Measurements from ENCODE around the gene MAST3.
A peak's percentile ranks its signal among the peaks of the same experiment; 100 is the strongest.

MAST3 gene

GRCh38 chr19:18058208-18059009, 39.2 kb upstream of the MAST3 start:
- TF ChIP-seq YY1 (IDR thresholded peaks at IDR 0.05; ENCODE audit: insufficient read depth, insufficient read length) = no peak
- TF ChIP-seq ZNF274 (IDR thresholded peaks at IDR 0.05; ENCODE audit: low read depth, low read length) = no peak
- no peak for TF ChIP-seq SUZ12 (IDR thresholded peaks at IDR 0.05; ENCODE audit: extremely low read depth, insufficient read depth, insufficient read length)
- peak; percentile 68 for DNase-seq (ENCODE audit: low read depth, low spot score)
- H3K9ac ChIP-seq (ENCODE audit: insufficient read length, low read depth) = peak overlapping the region; percentile 61
- no peaks in the 10 kb centered on the region for H3K36me3 ChIP-seq (ENCODE audit: insufficient read depth, insufficient read length, low read length)
- H3K9me3 ChIP-seq (ENCODE audit: insufficient read depth, low read length) = no peaks in the 10 kb centered on the region
- peaks cover 7% of the 10 kb centered on the region for H3K4me1 ChIP-seq (ENCODE audit: insufficient read depth, insufficient read length)
- H3K4me3 ChIP-seq (ENCODE audit: insufficient read length, low read depth) = no peak overlapping the region
- no peaks in the 10 kb centered on the region for H3K27me3 ChIP-seq (ENCODE audit: insufficient read depth, insufficient read length)

DNA sequence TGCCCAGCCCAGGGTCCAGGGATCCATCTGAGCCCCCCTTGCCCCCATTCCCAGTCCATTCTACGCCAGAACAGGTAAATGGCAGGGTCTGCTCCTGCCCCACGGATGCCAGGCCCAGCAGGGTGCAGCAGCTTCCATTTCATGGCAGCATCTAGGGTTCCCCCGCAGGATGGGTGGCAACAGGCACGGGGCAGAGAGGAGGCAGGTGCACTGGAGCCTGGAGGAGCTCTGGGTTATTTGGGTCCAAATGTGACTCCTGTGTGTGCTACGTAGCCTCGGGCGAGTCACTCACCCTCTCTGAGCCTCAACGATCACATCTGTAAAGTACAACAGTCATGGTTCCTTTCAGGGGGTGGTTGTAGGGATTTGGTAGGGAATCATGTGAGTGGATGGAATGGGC, 38.3 kb upstream of the MAST3 start:
- TF ChIP-seq SUZ12 (IDR thresholded peaks at IDR 0.05; ENCODE audit: extremely low read depth, insufficient read depth, insufficient read length) (no peak), YY1 (IDR thresholded peaks at IDR 0.05; ENCODE audit: insufficient read depth, insufficient read length) (no peak), ZNF274 (IDR thresholded peaks at IDR 0.05; ENCODE audit: low read depth, low read length) (no peak)
- no peak for DNase-seq (ENCODE audit: low read depth, low spot score)
- Histone ChIP-seq H3K9ac (ENCODE audit: insufficient read length, low read depth) (no peak overlapping the region), H3K36me3 (ENCODE audit: insufficient read depth, insufficient read length, low read length) (no peaks in the 10 kb centered on the region), H3K27me3 (ENCODE audit: insufficient read depth, insufficient read length) (no peaks in the 10 kb centered on the region), H3K4me1 (ENCODE audit: insufficient read depth, insufficient read length) (peaks cover 10% of the 10 kb centered on the region), H3K4me3 (ENCODE audit: insufficient read length, low read depth) (no peak overlapping the region), H3K9me3 (ENCODE audit: insufficient read depth, low read length) (no peaks in the 10 kb centered on the region)

GRCh38 chr19:18059902-18060301, 37.7 kb upstream of the MAST3 start:
- H3K9me3 ChIP-seq (ENCODE audit: insufficient read depth, low read length) = no peaks in the 10 kb centered on the region
- TF ChIP-seq ZNF274 (IDR thresholded peaks at IDR 0.05; ENCODE audit: low read depth, low read length) (no peak), YY1 (IDR thresholded peaks at IDR 0.05; ENCODE audit: insufficient read depth, insufficient read length) (no peak), SUZ12 (IDR thresholded peaks at IDR 0.05; ENCODE audit: extremely low read depth, insufficient read depth, insufficient read length) (no peak)
- H3K4me3 ChIP-seq (ENCODE audit: insufficient read length, low read depth) = no peak overlapping the region
- no peak for DNase-seq (ENCODE audit: low read depth, low spot score)
- H3K27me3 ChIP-seq (ENCODE audit: insufficient read depth, insufficient read length) = no peaks in the 10 kb centered on the region
- H3K9ac ChIP-seq (ENCODE audit: insufficient read length, low read depth) = no peak overlapping the region
- no peaks in the 10 kb centered on the region for H3K36me3 ChIP-seq (ENCODE audit: insufficient read depth, insufficient read length, low read length)
- peaks cover 8% of the 10 kb centered on the region for H3K4me1 ChIP-seq (ENCODE audit: insufficient read depth, insufficient read length)

DNA sequence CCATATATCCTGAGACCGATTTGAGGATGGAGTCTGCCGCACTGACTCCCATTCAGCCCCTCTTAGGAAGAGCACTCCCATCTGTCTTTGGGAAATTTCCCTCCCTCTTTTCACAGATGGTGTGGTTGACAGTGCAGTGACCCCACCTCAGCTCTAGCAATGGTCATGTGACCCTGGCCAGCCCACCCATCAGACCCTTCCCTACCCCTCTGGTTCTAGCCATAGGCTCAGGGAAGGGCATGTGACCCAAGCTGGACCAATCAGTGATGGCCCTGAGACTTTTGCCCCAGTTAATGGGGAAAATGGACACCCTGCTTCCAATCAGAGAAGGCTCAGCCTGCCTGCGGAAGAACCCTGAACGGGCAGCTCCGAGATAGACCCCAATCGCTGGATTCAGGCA, 37.1 kb upstream of the MAST3 start:
- Histone ChIP-seq H3K9ac (ENCODE audit: insufficient read length, low read depth) (no peak overlapping the region), H3K36me3 (ENCODE audit: insufficient read depth, insufficient read length, low read length) (no peaks in the 10 kb centered on the region), H3K4me1 (ENCODE audit: insufficient read depth, insufficient read length) (peaks cover 8% of the 10 kb centered on the region), H3K4me3 (ENCODE audit: insufficient read length, low read depth) (no peak overlapping the region), H3K9me3 (ENCODE audit: insufficient read depth, low read length) (no peaks in the 10 kb centered on the region), H3K27me3 (ENCODE audit: insufficient read depth, insufficient read length) (no peaks in the 10 kb centered on the region)
- DNase-seq (ENCODE audit: low read depth, low spot score) = no peak
- TF ChIP-seq SUZ12 (IDR thresholded peaks at IDR 0.05; ENCODE audit: extremely low read depth, insufficient read depth, insufficient read length) = no peak

DNA sequence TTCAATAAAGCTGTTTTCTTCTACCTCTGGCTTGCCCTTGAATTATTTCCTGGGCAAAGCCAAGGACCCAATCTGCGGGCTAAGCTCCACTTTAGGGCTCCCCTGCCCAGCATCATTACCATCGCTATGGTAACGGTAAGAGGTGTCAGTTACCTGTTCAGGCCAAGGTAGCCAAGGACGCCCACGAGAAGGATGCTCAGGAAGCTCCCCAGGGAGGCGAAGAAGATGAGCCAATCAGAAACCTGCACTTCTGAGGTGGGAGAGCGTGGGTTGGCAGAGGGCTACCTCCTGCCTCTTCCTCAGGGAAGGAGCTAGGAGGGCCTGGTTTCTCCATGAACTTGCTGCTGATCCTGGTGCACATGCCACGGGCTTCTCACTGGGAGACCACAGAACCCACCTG, 35.5 kb upstream of the MAST3 start:
- TF ChIP-seq YY1 (IDR thresholded peaks at IDR 0.05; ENCODE audit: insufficient read depth, insufficient read length) (no peak), ZNF274 (IDR thresholded peaks at IDR 0.05; ENCODE audit: low read depth, low read length) (no peak), SUZ12 (IDR thresholded peaks at IDR 0.05; ENCODE audit: extremely low read depth, insufficient read depth, insufficient read length) (no peak)
- H3K4me3 ChIP-seq (ENCODE audit: insufficient read length, low read depth) = no peak overlapping the region
- H3K36me3 ChIP-seq (ENCODE audit: insufficient read depth, insufficient read length, low read length) = no peaks in the 10 kb centered on the region
- no peaks in the 10 kb centered on the region for H3K27me3 ChIP-seq (ENCODE audit: insufficient read depth, insufficient read length)
- DNase-seq (ENCODE audit: low read depth, low spot score) = no peak
- no peak overlapping the region for H3K9ac ChIP-seq (ENCODE audit: insufficient read length, low read depth)
- H3K4me1 ChIP-seq (ENCODE audit: insufficient read depth, insufficient read length) = peaks cover 8% of the 10 kb centered on the region
- no peaks in the 10 kb centered on the region for H3K9me3 ChIP-seq (ENCODE audit: insufficient read depth, low read length)

DNA sequence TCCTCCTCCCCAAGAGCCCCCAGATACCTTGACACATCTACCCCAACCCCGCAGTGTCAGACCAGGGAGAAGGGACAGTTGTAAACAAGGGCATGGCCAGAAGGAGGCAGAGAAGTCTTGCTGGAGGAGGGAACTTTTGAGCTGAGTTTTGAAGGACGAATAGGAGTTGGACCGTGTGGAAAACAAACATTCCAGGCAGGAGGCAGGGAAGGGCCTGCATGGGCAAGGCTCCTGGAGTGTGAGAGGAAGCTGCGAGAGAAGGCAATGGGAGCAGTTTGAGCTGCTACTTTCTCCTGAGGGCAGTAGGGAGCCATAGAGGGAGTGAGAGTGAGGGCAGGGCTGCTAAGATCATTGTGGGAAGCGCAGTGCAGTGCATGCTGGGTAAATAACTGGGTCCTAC, 34.1 kb upstream of the MAST3 start:
- Histone ChIP-seq H3K36me3 (ENCODE audit: insufficient read depth, insufficient read length, low read length) (no peaks in the 10 kb centered on the region), H3K9ac (ENCODE audit: insufficient read length, low read depth) (no peak overlapping the region), H3K9me3 (ENCODE audit: insufficient read depth, low read length) (no peaks in the 10 kb centered on the region), H3K27me3 (ENCODE audit: insufficient read depth, insufficient read length) (no peaks in the 10 kb centered on the region), H3K4me1 (ENCODE audit: insufficient read depth, insufficient read length) (peaks cover 5% of the 10 kb centered on the region), H3K4me3 (ENCODE audit: insufficient read length, low read depth) (no peak overlapping the region)
- DNase-seq (ENCODE audit: low read depth, low spot score) = peak; percentile 32
- TF ChIP-seq ZNF274 (IDR thresholded peaks at IDR 0.05; ENCODE audit: low read depth, low read length) = no peak
- no peak for TF ChIP-seq SUZ12 (IDR thresholded peaks at IDR 0.05; ENCODE audit: extremely low read depth, insufficient read depth, insufficient read length)
- TF ChIP-seq YY1 (IDR thresholded peaks at IDR 0.05; ENCODE audit: insufficient read depth, insufficient read length) = no peak

DNA sequence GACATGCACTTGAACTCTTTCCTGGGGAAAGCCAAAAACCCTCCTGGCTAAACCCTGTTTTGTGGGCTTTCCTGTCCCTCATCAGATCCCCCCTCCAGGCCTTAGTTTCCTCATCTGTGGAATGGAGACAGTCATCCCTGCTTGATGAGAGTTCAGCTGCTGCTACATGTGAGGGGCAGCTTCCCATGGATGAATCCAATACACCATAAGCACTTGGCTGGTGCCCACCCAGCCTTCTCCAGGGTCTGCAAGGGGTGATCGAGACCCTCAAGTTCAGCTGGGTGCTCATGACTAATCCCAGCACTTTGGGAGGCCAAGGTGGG, 32.4 kb upstream of the MAST3 start:
- no peaks in the 10 kb centered on the region for H3K27me3 ChIP-seq (ENCODE audit: insufficient read depth, insufficient read length)
- DNase-seq (ENCODE audit: low read depth, low spot score) = no peak
- H3K9me3 ChIP-seq (ENCODE audit: insufficient read depth, low read length) = no peaks in the 10 kb centered on the region
- H3K4me3 ChIP-seq (ENCODE audit: insufficient read length, low read depth) = no peak overlapping the region
- H3K36me3 ChIP-seq (ENCODE audit: insufficient read depth, insufficient read length, low read length) = no peaks in the 10 kb centered on the region
- peaks cover 6% of the 10 kb centered on the region for H3K4me1 ChIP-seq (ENCODE audit: insufficient read depth, insufficient read length)
- no peak for TF ChIP-seq ZNF274 (IDR thresholded peaks at IDR 0.05; ENCODE audit: low read depth, low read length)
- TF ChIP-seq YY1 (IDR thresholded peaks at IDR 0.05; ENCODE audit: insufficient read depth, insufficient read length) = no peak
- TF ChIP-seq SUZ12 (IDR thresholded peaks at IDR 0.05; ENCODE audit: extremely low read depth, insufficient read depth, insufficient read length) = no peak
- H3K9ac ChIP-seq (ENCODE audit: insufficient read length, low read depth) = no peak overlapping the region
